ENCODE data around the gene SLC25A44.

GRCh38 chr1:156212130-156212529, 18.2 kb downstream of the SLC25A44 start:
- TF ChIP-seq CTCF (IDR thresholded peaks at IDR 0.05): no peak
- no peak for TF ChIP-seq POLR2A (IDR thresholded peaks at IDR 0.05; ENCODE audit: low read length)
- TF ChIP-seq ZC3H11A (IDR thresholded peaks at IDR 0.05): no peak
- TF ChIP-seq EP300 (IDR thresholded peaks at IDR 0.05): no peak
- TF ChIP-seq NR3C1 (IDR thresholded peaks at IDR 0.05): no peak
- TF ChIP-seq, protein P1, sequence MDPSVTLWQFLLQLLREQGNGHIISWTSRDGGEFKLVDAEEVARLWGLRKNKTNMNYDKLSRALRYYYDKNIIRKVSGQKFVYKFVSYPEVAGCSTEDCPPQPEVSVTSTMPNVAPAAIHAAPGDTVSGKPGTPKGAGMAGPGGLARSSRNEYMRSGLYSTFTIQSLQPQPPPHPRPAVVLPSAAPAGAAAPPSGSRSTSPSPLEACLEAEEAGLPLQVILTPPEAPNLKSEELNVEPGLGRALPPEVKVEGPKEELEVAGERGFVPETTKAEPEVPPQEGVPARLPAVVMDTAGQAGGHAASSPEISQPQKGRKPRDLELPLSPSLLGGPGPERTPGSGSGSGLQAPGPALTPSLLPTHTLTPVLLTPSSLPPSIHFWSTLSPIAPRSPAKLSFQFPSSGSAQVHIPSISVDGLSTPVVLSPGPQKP (IDR thresholded peaks at IDR 0.05; ENCODE audit: low read depth, low read length): no peak
- TF ChIP-seq RARB (CRISPR knock-in tag; IDR thresholded peaks at IDR 0.05): no peak
- TF ChIP-seq HDAC2 (IDR thresholded peaks at IDR 0.05): no peak
- TF ChIP-seq CEBPB (IDR thresholded peaks at IDR 0.05): no peak
- TF ChIP-seq RFX5 (IDR thresholded peaks at IDR 0.05): no peak
- TF ChIP-seq TP53 (CRISPR knock-in tag; IDR thresholded peaks at IDR 0.05): no peak
- no peak for TF ChIP-seq POLR2AphosphoS2 (conservative IDR thresholded peaks at IDR 0.05; ENCODE audit: low read length)
